Activated T-helper 1 cell treated with anti-CD3 and anti-CD28 coated beads, Interleukin-2, amount 50 U/mL, for 16 hours (primary cell): ENCODE results near the gene MEST.
"Not testable (repeated sequence)": the region's sequence is repeated elsewhere in the genome, so short reads cannot be mapped to it uniquely, and the experiment has no call there.

Experiments
- DNase-seq, 2 donors: peaks; one replicate each; pipeline ENCODE4 v3.0.0-alpha.2; 2020; ENCODE audit warnings: low read depth in 1 of 2, low spot score in 1 of 2

The MEST gene

GRCh38 chr7:130491841-130492522 lies at the start of gene MEST:
Gene MEST, plus strand, starts transcription at chr7:130492085. Its CDS starts 229 bp downstream, at chr7:130492314.
- DNase-seq, result no peak

GRCh38 chr7:130442601-130443000 lies 49.3 kb upstream of the MEST start:
- DNase-seq, result no peak

GRCh38 chr7:130444234-130444633 lies 47.7 kb upstream of the MEST start:
- no peak for DNase-seq

- DNase-seq, result no peak
These were observed 47.0 kb upstream of the MEST start for GRCh38 chr7:130444751-130445407.

GRCh38 chr7:130446259-130446658 lies 45.6 kb upstream of the MEST start:
- no peak for DNase-seq

GRCh38 chr7:130451344-130451743 lies 40.5 kb upstream of the MEST start:
- DNase-seq, result not testable (repeated sequence)

GRCh38 chr7:130452951-130453350 lies 38.9 kb upstream of the MEST start:
- no peak for DNase-seq

GRCh38 chr7:130454959-130455358 lies 36.9 kb upstream of the MEST start:
- no peak for DNase-seq

- no peak for DNase-seq
These were observed 33.6 kb upstream of the MEST start for GRCh38 chr7:130458257-130458656.

GRCh38 chr7:130461272-130461671 lies 30.6 kb upstream of the MEST start:
- no peak for DNase-seq

GRCh38 chr7:130463553-130464434 lies 28.1 kb upstream of the MEST start:
- no peak for DNase-seq

GRCh38 chr7:130468612-130469011 lies 23.3 kb upstream of the MEST start:
- DNase-seq, result no peak

GRCh38 chr7:130471974-130472373 lies 19.9 kb upstream of the MEST start:
- DNase-seq, result no peak

GRCh38 chr7:130473289-130473688 lies 18.6 kb upstream of the MEST start:
- DNase-seq, result no peak

GRCh38 chr7:130473876-130474275 lies 18.0 kb upstream of the MEST start:
- DNase-seq, result no peak

- no peak for DNase-seq
These were observed 16.1 kb upstream of the MEST start for GRCh38 chr7:130475776-130476175.

- no peak for DNase-seq
These were observed 15.4 kb upstream of the MEST start for GRCh38 chr7:130476297-130477150.

- no peak for DNase-seq
These were observed 12.9 kb upstream of the MEST start for GRCh38 chr7:130478991-130479390.

- DNase-seq, result no peak
These were observed 12.0 kb upstream of the MEST start for GRCh38 chr7:130479716-130480400.

GRCh38 chr7:130481898-130482297 lies 10.0 kb upstream of the MEST start:
- no peak for DNase-seq
